GM20000 (cell line): ENCODE measurements around the gene FMO3.

Experiments
- DNase-seq: peaks from one replicate; pipeline ENCODE4 v3.0.0; 2012; ENCODE audit warnings: low spot score
- TF ChIP-seq, protein P1 (sequence below): IDR thresholded peaks from 2 replicates; pipeline ENCODE4 v1.5.1; 2012; ENCODE audit warnings: mild to moderate bottlenecking, control low read depth; ENCODE audit errors: extremely low read depth, missing control alignments

The FMO3 gene

DNA sequence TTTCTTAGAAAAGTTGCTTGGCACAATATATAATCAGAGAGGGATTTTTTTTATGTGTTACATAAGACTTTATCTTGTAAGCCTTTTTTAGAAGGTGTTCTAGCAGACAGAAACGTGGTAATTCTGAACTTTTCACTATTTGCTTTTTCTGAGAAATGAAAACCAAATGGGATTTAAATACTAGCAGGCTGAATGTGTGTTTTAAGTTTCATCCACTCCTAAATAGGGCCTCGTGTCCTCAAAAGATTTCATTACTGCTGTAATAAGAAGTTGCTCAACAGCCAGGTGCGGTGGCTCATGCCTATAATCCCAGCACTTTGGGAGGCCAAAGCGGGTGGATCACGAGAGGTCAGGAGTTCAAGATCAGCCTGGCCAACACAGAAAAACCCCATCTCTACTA, 49.7 kb downstream of the FMO3 start:
- TF ChIP-seq, protein P1, sequence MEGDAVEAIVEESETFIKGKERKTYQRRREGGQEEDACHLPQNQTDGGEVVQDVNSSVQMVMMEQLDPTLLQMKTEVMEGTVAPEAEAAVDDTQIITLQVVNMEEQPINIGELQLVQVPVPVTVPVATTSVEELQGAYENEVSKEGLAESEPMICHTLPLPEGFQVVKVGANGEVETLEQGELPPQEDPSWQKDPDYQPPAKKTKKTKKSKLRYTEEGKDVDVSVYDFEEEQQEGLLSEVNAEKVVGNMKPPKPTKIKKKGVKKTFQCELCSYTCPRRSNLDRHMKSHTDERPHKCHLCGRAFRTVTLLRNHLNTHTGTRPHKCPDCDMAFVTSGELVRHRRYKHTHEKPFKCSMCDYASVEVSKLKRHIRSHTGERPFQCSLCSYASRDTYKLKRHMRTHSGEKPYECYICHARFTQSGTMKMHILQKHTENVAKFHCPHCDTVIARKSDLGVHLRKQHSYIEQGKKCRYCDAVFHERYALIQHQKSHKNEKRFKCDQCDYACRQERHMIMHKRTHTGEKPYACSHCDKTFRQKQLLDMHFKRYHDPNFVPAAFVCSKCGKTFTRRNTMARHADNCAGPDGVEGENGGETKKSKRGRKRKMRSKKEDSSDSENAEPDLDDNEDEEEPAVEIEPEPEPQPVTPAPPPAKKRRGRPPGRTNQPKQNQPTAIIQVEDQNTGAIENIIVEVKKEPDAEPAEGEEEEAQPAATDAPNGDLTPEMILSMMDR = no peak
- no peak for DNase-seq

DNA sequence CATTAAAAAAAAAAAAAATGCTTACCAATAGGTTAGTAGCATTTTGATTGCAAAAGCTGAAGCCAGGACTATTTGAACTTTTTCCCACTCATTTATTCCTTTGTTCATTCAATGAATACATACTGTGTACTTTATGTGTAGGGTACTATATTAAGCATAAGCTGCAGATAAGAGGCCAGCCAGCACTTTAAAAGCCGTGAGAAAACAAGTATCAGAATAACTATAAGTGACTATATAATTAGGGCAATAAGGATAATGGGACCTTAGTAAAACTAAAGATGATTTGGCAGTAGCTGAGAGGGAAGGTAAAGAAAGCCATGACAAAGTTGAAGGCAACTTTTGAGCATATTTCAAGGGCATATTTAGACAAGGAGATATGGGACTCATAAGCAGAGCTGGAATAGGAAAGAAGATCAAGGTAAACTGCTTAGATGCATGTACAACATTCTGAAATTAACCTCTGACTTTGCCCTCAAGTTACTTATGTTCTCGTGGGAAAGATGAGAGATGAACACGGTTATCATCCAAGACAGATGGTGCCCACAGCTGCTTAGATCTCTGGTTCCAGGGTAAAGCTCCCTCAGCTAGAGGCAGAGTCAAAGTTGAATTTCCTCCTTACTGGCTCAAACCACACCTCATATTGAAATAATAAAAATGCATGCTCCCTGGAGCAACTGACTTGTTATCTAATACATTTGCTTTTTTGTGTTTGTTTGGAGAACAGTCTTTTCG, 50.4 kb downstream of the FMO3 start:
- no peak for DNase-seq
- TF ChIP-seq, protein P1 = no peak

DNA sequence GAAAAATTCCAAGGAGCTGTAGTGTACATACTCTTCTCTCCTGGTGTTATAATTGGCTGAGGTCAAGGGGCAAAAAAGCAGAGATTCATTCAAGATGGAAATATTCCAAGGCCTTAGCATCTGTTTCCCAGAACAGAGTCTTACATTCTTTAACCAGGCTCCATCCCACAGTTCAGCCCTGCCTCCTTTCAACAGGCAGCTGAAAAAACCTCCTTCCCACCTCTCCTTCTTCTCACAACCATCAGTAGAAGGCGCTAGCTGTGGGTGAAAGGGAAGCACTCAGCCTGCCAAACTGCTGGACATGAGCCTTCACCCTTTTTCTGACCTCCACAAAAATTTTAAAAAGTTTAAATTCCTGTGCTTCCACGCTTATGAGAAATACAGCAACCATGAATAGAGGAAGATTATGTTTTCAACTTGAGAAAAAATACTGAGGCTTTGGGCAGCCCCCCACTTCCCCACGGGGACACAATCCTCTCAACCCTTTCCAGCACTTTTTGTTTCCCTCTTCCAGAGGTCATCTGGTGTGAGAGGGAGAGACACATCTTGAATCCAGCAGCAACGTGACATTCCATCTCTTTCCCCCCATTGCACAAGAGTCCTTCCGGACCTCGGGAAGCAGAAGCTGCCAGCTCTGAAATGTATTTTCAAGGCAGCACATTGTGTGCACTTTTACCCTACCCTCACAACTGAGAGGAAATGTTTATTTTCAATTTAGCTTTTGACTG, 51.1 kb downstream of the FMO3 start:
- TF ChIP-seq, protein P1 = no peak
- DNase-seq = no peak

DNA sequence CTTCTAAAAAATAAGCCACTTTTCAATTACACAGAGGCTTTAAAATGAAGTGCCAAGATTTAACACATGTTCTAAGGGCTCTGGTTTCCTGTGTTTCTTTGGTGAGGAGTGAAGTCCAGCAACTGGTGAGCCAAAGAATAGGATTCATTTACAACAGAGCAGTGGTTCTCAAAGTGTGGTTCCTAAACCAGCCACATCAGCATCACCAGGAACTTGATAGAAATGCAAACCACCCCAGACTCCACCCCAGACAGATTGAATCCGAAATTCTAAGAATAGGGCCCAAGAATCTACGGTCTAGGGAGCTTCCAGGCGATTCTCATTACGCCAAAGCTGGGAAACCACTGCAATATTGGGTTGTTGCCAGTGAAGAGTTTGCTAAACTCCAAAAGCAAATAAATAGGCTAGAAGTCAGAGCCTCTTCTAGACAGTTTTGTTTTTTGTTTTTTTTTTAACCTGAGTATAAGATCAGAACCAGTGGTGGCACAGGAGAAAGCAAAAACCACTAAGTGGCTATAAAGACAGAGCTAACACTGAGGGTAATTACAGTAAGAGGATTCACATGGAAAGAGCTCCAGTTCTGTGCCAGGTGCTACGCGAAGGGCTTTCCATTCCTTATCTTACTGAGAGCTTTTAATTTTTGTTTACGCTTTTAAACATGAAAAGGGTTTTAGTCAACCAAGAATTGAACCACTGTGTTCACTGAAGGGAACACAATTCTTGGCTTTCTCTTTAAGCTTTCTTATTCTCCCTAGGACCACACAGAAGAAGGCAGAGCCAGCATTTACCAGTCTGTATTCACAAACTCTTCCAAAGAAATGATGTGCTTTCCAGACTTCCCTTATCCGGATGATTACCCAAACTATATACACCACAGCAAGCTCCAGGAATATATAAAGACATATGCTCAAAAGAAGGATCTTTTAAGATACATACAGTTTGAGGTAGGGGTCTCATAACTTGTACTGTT, 52.0 kb downstream of the FMO3 start:
- TF ChIP-seq, protein P1 = no peak
- DNase-seq = no peak

DNA sequence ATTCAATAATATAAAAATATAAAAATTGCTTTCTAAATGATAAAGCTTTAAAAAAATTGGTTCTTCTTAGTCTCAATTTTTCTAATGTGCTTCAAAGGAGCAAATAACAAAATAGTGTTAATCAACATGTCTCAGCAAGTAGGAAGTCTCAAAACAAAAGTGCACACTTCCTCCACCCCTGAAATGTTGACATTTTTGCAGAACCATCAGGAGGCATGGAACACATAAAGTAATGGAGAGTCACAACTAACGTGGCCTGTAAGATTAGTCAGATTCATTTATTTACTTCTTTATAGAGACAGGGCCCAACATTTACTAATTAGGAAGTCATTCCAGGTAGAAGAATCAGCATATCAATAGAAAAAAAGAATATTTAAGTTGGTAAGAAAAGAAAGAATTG, 59.5 kb downstream of the FMO3 start:
- TF ChIP-seq, protein P1 = no peak

DNA sequence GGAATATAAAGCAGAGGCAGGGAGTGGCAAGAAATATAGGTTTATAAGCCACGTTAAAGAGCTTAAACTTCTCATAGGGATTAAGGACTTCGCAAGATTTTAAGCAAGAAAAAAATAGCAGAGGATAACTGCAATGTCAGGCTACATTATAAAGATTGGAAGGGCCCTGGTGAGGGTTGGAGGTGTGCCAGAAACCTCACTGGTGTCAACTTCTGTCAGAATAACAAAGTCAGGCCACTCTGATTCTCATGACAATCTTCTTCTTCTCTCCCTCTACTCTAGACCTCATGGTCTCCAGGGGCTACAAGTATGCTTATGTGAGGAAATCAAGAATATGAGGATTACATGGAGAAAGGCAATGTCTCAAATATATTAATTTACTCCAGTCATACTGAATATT, 61.8 kb downstream of the FMO3 start:
- TF ChIP-seq, protein P1 = no peak
- DNase-seq = no peak

More for the DNA sequence above, 59.5 kb downstream of the FMO3 start:
- DNase-seq = no peak
